Mucosa of rectum (tissue), 2 donors: ENCODE results near the gene LRP2.
"Not testable (repeated sequence)": the region's sequence is repeated elsewhere in the genome, so short reads cannot be mapped to it uniquely, and the experiment has no call there.

Experiments
- H3K27ac ChIP-seq, 2 donors: one replicate each; pipeline ENCODE4 v1.7.0; 2013; ENCODE audit warnings: inconsistent platforms in 2 of 2, low read depth in 2 of 2, low read length in 2 of 2
- H3K27me3 ChIP-seq, 2 donors: one replicate each; pipeline ENCODE4 v1.7.0; 2013; ENCODE audit warnings: low read length in 2 of 2; ENCODE audit not compliant: control insufficient read depth in 2 of 2, insufficient read depth in 2 of 2
- H3K36me3 ChIP-seq, 2 donors: one replicate each; pipeline ENCODE4 v1.7.0; 2013; ENCODE audit warnings: low read length in 2 of 2; ENCODE audit not compliant: control insufficient read depth in 2 of 2, insufficient read depth in 2 of 2
- H3K4me1 ChIP-seq, 2 donors: one replicate each; pipeline ENCODE4 v1.7.0; 2013; ENCODE audit warnings: low read length in 2 of 2, mild to moderate bottlenecking in 1 of 2; ENCODE audit not compliant: control insufficient read depth in 2 of 2, insufficient read depth in 2 of 2
- H3K4me3 ChIP-seq, 2 donors: one replicate each; pipeline ENCODE4 v1.7.0; 2013; ENCODE audit warnings: low read length in 2 of 2
- H3K9ac ChIP-seq, 2 donors: one replicate each; pipeline ENCODE4 v1.7.0; 2013; ENCODE audit warnings: low read length in 2 of 2, low read depth in 1 of 2, mild to moderate bottlenecking in 1 of 2
- H3K9me3 ChIP-seq, 2 donors: one replicate each; pipeline ENCODE4 v1.7.0; 2013; ENCODE audit warnings: low read length in 2 of 2; ENCODE audit not compliant: control insufficient read depth in 2 of 2
- donor health status: healthy.
- donor health status: Normal muscosa, but diverticular disease.

The LRP2 gene

DNA sequence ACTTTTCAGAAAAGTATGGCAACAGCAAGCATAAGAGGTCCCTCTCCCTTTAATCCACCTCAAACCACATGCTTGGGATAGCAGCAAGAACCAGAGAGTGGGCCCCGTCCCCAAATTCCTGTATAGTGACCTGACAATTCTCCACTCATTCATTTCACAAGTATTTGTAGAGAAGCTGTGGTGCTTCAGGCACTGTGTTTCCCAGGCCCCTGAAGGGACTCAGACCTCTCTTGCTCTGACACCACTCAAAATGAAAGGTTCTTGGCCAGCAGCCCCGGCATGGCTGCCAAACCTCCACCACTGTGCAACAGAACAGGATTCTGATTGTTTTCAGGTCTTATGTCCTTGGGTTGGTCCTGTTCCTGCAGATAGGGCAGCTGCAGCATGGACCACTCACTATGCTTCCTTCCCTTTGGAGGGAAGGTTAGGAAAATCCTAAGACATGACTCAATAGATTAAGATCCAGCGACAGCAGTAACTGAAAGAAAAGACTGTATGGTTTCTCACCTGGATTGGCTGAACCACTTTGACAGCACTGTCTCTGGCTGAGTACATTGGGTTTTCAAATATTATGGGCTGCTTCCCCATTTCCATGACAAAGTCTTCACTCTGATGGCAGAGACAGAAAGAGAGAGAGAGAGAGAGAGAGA lies 225.3 kb downstream of the LRP2 start:
- Histone ChIP-seq H3K27ac (no peak overlapping the region), H3K4me1 (no peaks in the 10 kb centered on the region), H3K36me3 (no peaks in the 10 kb centered on the region), H3K4me3 (no peak overlapping the region), H3K9ac (no peak overlapping the region), H3K9me3 (no peaks in the 10 kb centered on the region), H3K27me3 (no peaks in the 10 kb centered on the region)

DNA sequence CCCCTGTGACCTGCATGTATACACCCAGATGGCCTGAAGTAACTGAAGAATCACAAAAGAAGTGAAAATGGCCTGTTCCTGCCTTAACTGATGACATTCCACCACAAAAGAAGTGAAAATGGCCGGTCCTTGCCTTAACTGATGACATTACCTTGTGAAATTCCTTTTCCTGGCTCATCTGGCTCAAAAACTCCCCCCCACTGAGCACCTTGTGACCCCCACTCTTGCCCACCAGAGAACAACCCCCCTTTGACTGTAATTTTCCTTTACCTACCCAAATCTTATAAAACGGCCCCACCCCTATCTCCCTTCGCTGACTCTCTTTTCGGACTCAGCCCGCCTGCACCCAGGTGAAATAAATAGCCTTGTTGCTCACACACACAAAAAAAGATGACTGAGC lies 225.9 kb downstream of the LRP2 start:
- not testable (repeated sequence) for H3K9me3 ChIP-seq, H3K36me3 ChIP-seq, H3K4me3 ChIP-seq, H3K27ac ChIP-seq, H3K4me1 ChIP-seq, H3K9ac ChIP-seq, H3K27me3 ChIP-seq

DNA sequence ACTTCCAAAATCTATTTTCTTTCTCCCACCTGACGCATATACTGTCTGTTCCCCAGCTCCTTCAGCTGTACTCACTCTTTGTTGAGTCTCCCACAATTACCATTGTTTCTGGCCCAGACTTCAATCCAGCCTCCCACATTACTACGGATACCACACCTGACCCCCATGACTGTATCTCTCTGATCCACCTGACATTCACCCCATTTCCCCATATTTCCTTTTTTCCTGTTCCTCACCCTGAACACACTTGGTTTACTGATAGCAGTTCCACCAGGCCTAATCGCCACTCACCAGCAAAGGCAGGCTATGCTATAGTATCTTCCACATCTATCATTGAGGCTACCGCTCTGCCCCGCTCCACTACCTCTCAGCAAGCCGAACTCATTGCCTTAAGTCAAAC lies 228.1 kb downstream of the LRP2 start:
- H3K4me1 ChIP-seq, H3K9ac ChIP-seq, H3K4me3 ChIP-seq, H3K36me3 ChIP-seq, H3K27me3 ChIP-seq, H3K9me3 ChIP-seq, H3K27ac ChIP-seq: not testable (repeated sequence)

DNA sequence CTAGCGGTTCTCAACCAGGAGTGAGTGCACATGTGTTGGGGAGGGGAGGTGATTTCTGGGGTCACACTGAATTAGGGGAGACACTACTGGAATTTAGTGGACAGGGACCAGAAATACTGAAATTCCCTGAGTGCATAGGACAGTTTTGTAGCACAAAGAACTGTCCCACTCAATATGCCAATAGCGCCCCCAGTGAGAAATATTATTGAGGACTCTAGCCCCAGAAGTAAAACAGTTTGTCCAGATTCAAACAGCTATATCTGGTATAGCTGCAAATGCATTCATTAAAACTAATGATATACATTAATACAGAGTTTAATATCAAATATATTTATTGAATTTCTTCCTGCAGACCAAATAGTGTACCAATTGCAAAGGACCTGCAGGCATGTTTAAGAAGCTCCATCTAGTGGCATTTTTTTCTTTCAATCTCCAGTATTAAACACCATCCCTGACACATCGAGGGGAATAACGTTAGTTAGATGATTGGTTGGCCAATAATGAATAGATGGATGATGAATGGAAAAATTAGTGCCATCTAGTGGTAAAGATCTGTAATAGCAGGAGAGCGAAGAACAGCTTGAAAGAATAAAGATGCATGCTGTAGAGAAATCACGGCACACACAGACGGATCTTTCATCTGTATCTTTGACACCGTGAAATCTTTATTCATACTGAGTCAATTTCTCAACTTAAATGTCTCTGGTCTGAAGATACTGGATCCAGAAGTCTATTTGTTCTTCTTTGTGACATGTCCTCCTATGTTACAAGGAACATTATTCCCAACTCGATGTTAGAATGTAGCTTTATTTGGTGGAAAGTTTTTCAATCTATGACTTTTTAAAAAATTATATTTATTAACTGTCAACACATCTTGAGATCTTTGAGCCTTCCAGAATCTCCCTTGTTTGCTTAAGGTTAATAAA lies 230.5 kb downstream of the LRP2 start:
- Histone ChIP-seq H3K27ac (no peak overlapping the region), H3K4me1 (no peaks in the 10 kb centered on the region), H3K27me3 (no peaks in the 10 kb centered on the region), H3K36me3 (no peaks in the 10 kb centered on the region), H3K9ac (no peak overlapping the region), H3K4me3 (no peak overlapping the region), H3K9me3 (no peaks in the 10 kb centered on the region)

DNA sequence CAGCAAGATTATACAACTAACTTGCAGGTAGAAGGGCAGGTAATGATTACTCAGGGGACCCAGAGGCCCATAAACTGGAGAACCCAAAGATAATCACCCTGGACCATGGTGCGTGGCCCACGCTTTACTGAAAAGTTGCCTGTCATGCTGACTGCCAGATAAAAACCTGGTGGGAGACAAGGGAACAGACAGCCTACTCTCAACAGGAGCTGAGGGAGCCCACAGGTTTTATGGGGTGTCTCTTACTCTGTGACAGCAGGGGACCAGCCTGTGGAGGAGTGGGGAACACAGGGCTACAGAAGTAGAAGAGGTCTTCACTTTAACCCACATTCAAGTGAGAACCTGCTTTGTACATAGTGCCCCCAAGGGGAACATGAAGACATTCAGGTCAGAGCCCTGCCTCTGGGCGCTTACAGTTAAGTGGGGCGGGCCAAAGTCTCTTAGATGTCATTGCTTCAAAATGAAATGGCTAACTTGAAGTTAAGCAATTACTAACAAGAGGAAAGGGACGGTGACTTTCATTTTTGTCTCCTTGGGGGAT lies 232.6 kb downstream of the LRP2 start:
- Histone ChIP-seq H3K27me3 (no peaks in the 10 kb centered on the region), H3K4me1 (no peaks in the 10 kb centered on the region), H3K36me3 (no peaks in the 10 kb centered on the region), H3K9me3 (no peaks in the 10 kb centered on the region), H3K4me3 (no peak overlapping the region), H3K27ac (no peak overlapping the region), H3K9ac (no peak overlapping the region)

DNA sequence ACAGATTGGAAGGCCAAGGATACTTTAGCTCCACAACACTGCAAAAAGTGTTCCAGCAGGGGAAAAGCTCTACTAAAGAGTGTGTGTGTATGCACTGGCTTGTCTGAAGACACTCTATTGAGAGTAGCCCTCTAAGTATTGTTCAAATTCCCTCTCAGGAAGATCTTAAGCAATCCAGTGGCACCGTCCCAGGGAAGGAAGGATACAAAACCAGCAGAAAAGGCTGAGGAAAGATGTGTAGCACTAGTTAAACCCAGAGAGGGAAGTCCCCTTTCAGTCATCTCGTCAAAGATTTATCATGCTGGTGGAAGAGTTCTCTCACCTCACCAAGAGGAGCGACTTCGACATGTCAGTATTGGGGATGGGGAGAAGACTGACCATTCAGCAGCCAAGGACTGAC lies 242.5 kb downstream of the LRP2 start:
- Histone ChIP-seq H3K9me3 (no peaks in the 10 kb centered on the region), H3K27ac (no peak overlapping the region), H3K4me1 (no peaks in the 10 kb centered on the region), H3K36me3 (no peaks in the 10 kb centered on the region), H3K9ac (no peak overlapping the region), H3K27me3 (no peaks in the 10 kb centered on the region), H3K4me3 (no peak overlapping the region)

DNA sequence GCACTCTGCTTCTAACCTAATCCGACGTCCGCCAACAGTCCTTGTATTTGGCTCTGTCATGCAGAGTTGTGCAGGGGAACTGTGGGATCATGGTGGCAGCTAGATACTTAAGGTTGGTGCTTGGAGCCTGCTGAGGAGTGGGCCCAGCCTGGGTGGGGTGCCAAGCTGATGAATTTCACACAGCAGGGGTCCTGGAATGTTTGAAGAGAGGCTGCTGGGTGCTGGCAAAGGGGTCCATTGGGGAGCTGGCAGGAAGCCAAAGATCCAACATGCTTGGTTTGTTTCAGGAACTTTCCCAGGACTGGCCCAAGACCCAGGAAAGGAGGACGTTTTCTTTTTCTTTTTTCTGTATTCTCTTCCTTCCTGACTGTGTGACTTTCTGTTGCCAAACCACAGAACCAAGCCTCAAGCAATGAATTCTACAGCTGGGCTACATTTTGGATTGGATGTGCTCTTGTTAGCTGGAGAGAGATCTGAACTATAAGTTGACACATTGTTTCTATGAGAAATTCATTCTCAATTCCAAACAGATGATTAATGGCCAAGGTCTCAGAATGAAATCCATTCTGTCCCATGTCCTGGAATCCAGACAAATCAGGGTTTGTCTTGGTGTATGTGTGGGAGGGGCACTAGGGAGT lies 243.1 kb downstream of the LRP2 start:
- Histone ChIP-seq H3K36me3 (no peaks in the 10 kb centered on the region), H3K4me1 (no peaks in the 10 kb centered on the region), H3K4me3 (no peak overlapping the region), H3K9ac (no peak overlapping the region), H3K27ac (no peak overlapping the region), H3K9me3 (no peaks in the 10 kb centered on the region), H3K27me3 (no peaks in the 10 kb centered on the region)

DNA sequence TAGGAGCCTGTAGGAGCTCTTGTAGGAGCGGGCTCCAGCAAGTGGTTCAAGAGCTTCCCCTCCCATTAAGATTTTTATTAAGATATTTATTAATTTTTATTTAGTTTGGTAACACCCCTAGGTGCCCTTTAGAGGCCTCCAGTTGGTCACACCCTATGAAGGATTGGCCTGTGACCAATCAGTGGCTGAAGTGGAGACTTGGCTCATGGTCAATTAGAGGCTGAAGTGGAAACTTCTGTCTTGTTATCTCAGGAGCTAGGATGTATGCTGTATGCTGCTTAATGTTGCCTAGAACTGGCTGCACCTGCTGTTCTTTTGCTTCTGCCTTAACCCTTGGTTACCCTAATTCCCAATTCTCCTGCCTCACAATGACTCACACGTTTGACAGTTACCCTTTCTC lies 244.3 kb downstream of the LRP2 start:
- Histone ChIP-seq H3K27ac (no peak overlapping the region), H3K4me1 (no peaks in the 10 kb centered on the region), H3K4me3 (no peak overlapping the region), H3K27me3 (no peaks in the 10 kb centered on the region), H3K36me3 (no peaks in the 10 kb centered on the region), H3K9ac (no peak overlapping the region), H3K9me3 (no peaks in the 10 kb centered on the region)

DNA sequence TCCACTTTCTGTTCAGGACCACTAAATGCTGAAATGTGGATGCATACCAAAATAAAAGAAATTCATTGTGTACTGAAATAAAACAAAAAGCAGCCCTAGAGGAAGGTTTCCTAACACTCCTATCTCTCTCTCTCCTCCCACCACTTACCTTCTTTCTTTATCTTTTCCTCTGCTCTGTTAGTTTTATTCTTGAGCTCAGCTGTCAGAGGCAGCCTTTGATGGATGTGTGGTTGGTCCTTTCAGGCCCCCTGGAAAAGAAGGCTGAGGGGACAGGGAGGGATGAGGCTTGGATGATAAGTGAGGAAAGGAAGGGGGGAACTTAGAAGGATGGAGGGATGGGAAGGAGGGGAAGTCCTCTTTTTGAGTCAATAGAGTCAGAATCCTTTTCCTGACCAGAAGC lies 245.3 kb downstream of the LRP2 start:
- Histone ChIP-seq H3K9me3 (no peaks in the 10 kb centered on the region), H3K36me3 (no peaks in the 10 kb centered on the region), H3K27ac (no peak overlapping the region), H3K9ac (no peak overlapping the region), H3K4me3 (no peak overlapping the region), H3K4me1 (no peaks in the 10 kb centered on the region), H3K27me3 (no peaks in the 10 kb centered on the region)

DNA sequence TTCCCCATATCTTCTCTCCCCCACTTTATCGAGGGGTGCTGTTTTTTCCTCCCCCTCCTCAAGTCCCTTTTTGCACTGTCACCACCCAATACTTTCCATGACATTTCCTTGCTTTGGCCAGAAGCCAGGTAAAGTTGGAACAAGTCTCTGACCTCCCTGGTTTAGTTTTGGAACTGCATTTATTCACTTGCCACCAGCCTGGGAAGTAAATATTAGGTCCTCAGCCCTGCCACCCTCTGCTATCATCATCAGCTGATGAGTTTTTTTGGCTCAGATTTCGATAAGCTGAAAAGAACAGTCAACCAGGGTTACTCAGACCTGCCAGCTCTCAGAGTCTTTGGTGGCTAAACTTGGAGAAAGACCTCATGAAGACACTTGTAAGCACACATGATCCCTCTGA lies 246.0 kb downstream of the LRP2 start:
- Histone ChIP-seq H3K27me3 (no peaks in the 10 kb centered on the region), H3K4me3 (no peak overlapping the region), H3K9ac (no peak overlapping the region), H3K9me3 (no peaks in the 10 kb centered on the region), H3K27ac (no peak overlapping the region), H3K36me3 (no peaks in the 10 kb centered on the region), H3K4me1 (no peaks in the 10 kb centered on the region)
